SK-N-SH treated with all-trans-retinoic acid at 6 μM for 48 hours (cell line): Measurements from ENCODE around the gene MYO15B.
"Not testable (repeated sequence)": the region's sequence is repeated elsewhere in the genome, so short reads cannot be mapped to it uniquely, and the experiment has no call there.

ENCODE experiments used
- ATAC-seq: fragments of 200-7000 bp; cut with Tn5 transposase; 3 replicates; pipeline ENCODE4 v1.9.1; 2020; ENCODE audit warnings: mild to moderate bottlenecking, moderate library complexity
- BACH2 ChIP-seq: fragments of 250-450 bp; sonication (Bioruptor Pico); IDR thresholded peaks from 2 replicates; pipeline ENCODE4 v1.9.0; 2021; ENCODE audit warnings: mild to moderate bottlenecking, borderline replicate concordance
- CREB5 ChIP-seq: fragments of 250-450 bp; sonication (Bioruptor Pico); IDR thresholded peaks from 2 replicates; pipeline ENCODE4 v1.5.1; 2020; ENCODE audit warnings: low read depth, mild to moderate bottlenecking, moderate library complexity
- CSDC2 ChIP-seq: fragments of 250-450 bp; sonication (Bioruptor Pico); IDR thresholded peaks from 2 replicates; pipeline ENCODE4 v1.5.0; 2020; ENCODE audit warnings: mild to moderate bottlenecking, moderate library complexity
- CSRNP3 ChIP-seq: fragments of 250-450 bp; sonication (Bioruptor Pico); IDR thresholded peaks from 2 replicates; pipeline ENCODE4 v1.5.1; 2021; ENCODE audit warnings: mild to moderate bottlenecking, moderate library complexity
- ESRRG ChIP-seq: fragments of 250-450 bp; sonication (Bioruptor Pico); IDR thresholded peaks from 2 replicates; pipeline ENCODE4 v1.6.1; 2021; ENCODE audit warnings: mild to moderate bottlenecking
- GLIS3 ChIP-seq: fragments of 250-450 bp; sonication (Bioruptor Pico); IDR thresholded peaks from 2 replicates; pipeline ENCODE4 v1.5.0; 2020; ENCODE audit warnings: mild to moderate bottlenecking, moderate library complexity
- ISL1 ChIP-seq: fragments of 250-450 bp; sonication (Bioruptor Pico); IDR thresholded peaks from 2 replicates; pipeline ENCODE4 v2.1.2; 2022; ENCODE audit warnings: mild to moderate bottlenecking, moderate library complexity
- OSR1 ChIP-seq: fragments of 250-450 bp; sonication (Bioruptor Pico); IDR thresholded peaks from 2 replicates; pipeline ENCODE4 v1.8.0; 2022; ENCODE audit warnings: moderate library complexity, mild to moderate bottlenecking, inconsistent platforms
- PATZ1 ChIP-seq: fragments of 250-450 bp; sonication (Bioruptor Pico); IDR thresholded peaks from 2 replicates; pipeline ENCODE4 v1.8.0; 2020; ENCODE audit warnings: mild to moderate bottlenecking, moderate library complexity, borderline replicate concordance
- POU6F1 ChIP-seq: fragments of 250-450 bp; sonication (Bioruptor Pico); IDR thresholded peaks from 2 replicates; pipeline ENCODE4 v1.8.0; 2021; ENCODE audit warnings: low read depth, mild to moderate bottlenecking, moderate library complexity, borderline replicate concordance
- PPARA ChIP-seq: fragments of 250-450 bp; sonication (Bioruptor Pico); IDR thresholded peaks from 2 replicates; pipeline ENCODE4 v1.5.0; 2020; ENCODE audit warnings: mild to moderate bottlenecking, borderline replicate concordance
- RARB ChIP-seq: fragments of 250-450 bp; sonication (Bioruptor Pico); IDR thresholded peaks from 2 replicates; pipeline ENCODE4 v1.8.0; 2021; ENCODE audit warnings: mild to moderate bottlenecking, moderate library complexity
- SNAI2 ChIP-seq: fragments of 250-450 bp; sonication (Bioruptor Pico); IDR thresholded peaks from 2 replicates; pipeline ENCODE4 v1.5.0; 2020; ENCODE audit warnings: mild to moderate bottlenecking, moderate library complexity
- TOX ChIP-seq: fragments of 250-450 bp; sonication (Bioruptor Pico); IDR thresholded peaks from 2 replicates; pipeline ENCODE4 v1.8.0; 2021; ENCODE audit warnings: mild to moderate bottlenecking, moderate library complexity, borderline replicate concordance
- TSHZ2 ChIP-seq: fragments of 250-450 bp; sonication (Bioruptor Pico); IDR thresholded peaks from 2 replicates; pipeline ENCODE4 v1.5.0; 2020; ENCODE audit warnings: mild to moderate bottlenecking, moderate library complexity
- ZC3H10 ChIP-seq: fragments of 250-450 bp; sonication (Bioruptor Pico); IDR thresholded peaks from 2 replicates; pipeline ENCODE4 v1.5.1; 2021; ENCODE audit warnings: mild to moderate bottlenecking, moderate library complexity
- ZFP3 ChIP-seq: fragments of 250-450 bp; sonication (Bioruptor Pico); IDR thresholded peaks from 2 replicates; pipeline ENCODE4 v1.5.0; 2020; ENCODE audit warnings: mild to moderate bottlenecking, moderate library complexity
- ZFP30 ChIP-seq: fragments of 450-650 bp; formaldehyde crosslinking; IDR thresholded peaks from 2 replicates; pipeline ENCODE4 v1.5.0; 2022; ENCODE audit warnings: mild to moderate bottlenecking, moderate library complexity
- ZNF565 ChIP-seq: fragments of 450-650 bp; formaldehyde crosslinking; conservative IDR thresholded peaks from 2 replicates; pipeline ENCODE4 v1.5.0; 2020; ENCODE audit warnings: low read depth, mild to moderate bottlenecking, moderate library complexity
- ZNF70 ChIP-seq: fragments of 450-650 bp; formaldehyde crosslinking; IDR thresholded peaks from 2 replicates; pipeline ENCODE4 v1.5.0; 2020; ENCODE audit warnings: mild to moderate bottlenecking, moderate library complexity
- ZNF8 ChIP-seq: fragments of 450-650 bp; formaldehyde crosslinking; IDR thresholded peaks from 2 replicates; pipeline ENCODE4 v1.5.0; 2020; ENCODE audit warnings: mild to moderate bottlenecking, moderate library complexity

The MYO15B gene

DNA sequence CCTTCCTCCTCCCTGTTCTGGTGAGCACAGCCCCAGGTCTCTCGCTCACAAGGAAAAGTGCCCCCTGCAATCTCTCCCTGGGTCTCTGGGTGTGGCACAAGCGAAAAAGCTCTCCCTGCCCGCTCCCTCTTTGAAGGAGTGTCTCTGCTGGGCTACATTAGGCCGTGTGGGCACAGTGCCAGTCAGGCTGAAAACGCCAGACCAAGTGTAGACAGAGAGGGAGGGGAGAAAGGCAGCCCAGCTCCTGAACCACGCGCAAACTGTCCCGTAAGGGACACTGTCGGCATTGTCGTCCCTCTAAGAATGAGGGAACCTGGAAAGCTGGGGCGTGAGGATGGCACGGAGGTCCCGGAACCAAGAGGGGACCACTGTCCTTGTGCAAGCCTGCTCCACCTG lies 49.5 kb downstream of the MYO15B start:
- no peak for ATAC-seq
- TF ChIP-seq PATZ1 (no peak), OSR1 (no peak), ZNF70 (no peak), TOX (CRISPR knock-in tag) (no peak), ZC3H10 (CRISPR knock-in tag) (no peak)

- TF ChIP-seq ZFP30 (CRISPR knock-in tag): no peak
- TF ChIP-seq ESRRG (CRISPR knock-in tag): no peak
- no peak for TF ChIP-seq ZNF70
- no peak for TF ChIP-seq TOX (CRISPR knock-in tag)
- no peak for TF ChIP-seq ZNF565
- no peak for TF ChIP-seq POU6F1 (CRISPR knock-in tag)
- TF ChIP-seq ZFP3 (CRISPR knock-in tag): no peak
- no peak for TF ChIP-seq BACH2 (CRISPR knock-in tag)
- no peak for TF ChIP-seq RARB
- TF ChIP-seq OSR1: no peak
- TF ChIP-seq CSRNP3 (CRISPR knock-in tag): no peak
- no peak for TF ChIP-seq ZNF8
- no peak for TF ChIP-seq ZC3H10 (CRISPR knock-in tag)
- TF ChIP-seq TSHZ2 (CRISPR knock-in tag): no peak
- TF ChIP-seq SNAI2: no peak
- no peak for TF ChIP-seq PPARA (CRISPR knock-in tag)
- no peak for ATAC-seq
Measured at GRCh38 chr17:75637551-75637950, 50.0 kb downstream of the MYO15B start.

DNA sequence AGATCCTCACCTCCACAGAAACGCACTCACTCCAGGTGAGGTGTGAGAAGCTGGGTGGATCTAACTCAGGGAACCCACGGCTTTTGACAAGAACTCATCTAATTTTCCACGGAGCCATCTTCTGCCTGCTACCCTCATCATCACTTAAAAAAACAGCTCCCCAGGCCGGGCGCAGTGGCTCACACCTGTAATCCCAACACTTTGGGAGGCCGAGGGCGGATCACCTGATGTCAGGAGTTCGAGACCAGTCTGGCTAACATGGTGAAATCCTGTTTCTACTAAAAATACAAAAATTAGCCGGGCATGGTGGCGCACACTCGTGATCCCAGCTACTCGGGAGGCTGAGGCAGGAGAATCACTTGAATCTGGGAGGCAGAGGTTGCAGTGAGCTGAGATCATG lies 50.4 kb downstream of the MYO15B start:
- not testable (repeated sequence) for ATAC-seq

GRCh38 chr17:75638893-75639292 lies 51.3 kb downstream of the MYO15B start:
- no peak for ATAC-seq
- TF ChIP-seq CREB5 (CRISPR knock-in tag) (no peak), TSHZ2 (CRISPR knock-in tag) (no peak), CSDC2 (CRISPR knock-in tag) (no peak), CSRNP3 (CRISPR knock-in tag) (no peak), POU6F1 (CRISPR knock-in tag) (no peak), ZFP3 (CRISPR knock-in tag) (no peak), OSR1 (no peak), PPARA (CRISPR knock-in tag) (no peak), ZNF565 (no peak), BACH2 (CRISPR knock-in tag) (no peak), GLIS3 (CRISPR knock-in tag) (no peak), ISL1 (CRISPR knock-in tag) (no peak), ZNF70 (no peak), ESRRG (CRISPR knock-in tag) (no peak)
